ENCODE data around the gene TLDC2. TPM values are rescaled to one million over a fixed set of nuclear protein-coding genes. Genes with fewer than 3 reads are reported as not detected.
"Not testable (repeated sequence)": the region's sequence is repeated elsewhere in the genome, so short reads cannot be mapped to it uniquely, and the experiment has no call there.

Gene TLDC2
- total and polyA plus RNA-seq, 2 donors: 0.28 to 0.48 TPM

DNA sequence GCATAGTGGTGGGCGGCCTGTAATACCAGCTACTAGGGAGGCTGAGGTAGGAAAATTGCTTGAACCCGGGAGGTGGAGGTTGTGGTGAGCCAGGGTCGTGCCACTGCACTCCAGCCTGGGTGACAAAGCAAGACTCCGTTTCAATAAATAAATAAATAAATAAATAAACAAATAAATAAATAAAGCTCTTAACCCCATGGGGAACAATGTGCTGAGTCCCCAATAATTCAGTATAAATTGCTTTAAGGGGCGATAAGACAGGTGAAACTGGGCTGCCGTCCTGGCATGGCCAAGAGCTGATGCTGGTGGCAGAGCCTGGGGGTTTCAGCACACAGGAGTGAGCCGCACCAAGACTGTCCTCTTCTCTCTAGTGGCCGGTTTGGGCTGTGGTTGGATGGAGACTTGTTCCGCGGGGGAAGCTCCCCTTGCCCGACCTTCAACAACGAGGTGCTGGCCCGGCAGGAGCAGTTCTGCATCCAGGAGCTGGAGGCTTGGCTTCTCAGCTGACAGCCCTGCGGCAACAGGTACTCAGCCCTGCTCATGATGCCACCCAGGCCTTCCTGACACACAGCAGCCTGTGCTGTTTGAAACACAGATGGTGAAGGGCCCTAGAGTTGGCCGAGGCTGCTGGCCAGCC is 13.1 kb downstream of the TLDC2 start:
- Histone ChIP-seq H3K4me1 (ENCODE audit: control insufficient read depth in 2 of 2, insufficient read depth in 2 of 2, low read length in 2 of 2) (peaks cover 0 to 7% of the 10 kb centered on the region in 2 donors), H3K4me3 (ENCODE audit: low read length in 2 of 2) (no peak overlapping the region), H3K9me3 (ENCODE audit: control insufficient read depth in 2 of 2, insufficient read depth in 1 of 2, low read length in 1 of 2) (no peaks in the 10 kb centered on the region), H3K27me3 (ENCODE audit: control insufficient read depth in 2 of 2, insufficient read depth in 1 of 2, low read length in 1 of 2) (no peaks in the 10 kb centered on the region), H3K36me3 (ENCODE audit: control insufficient read depth in 2 of 2, insufficient read depth in 2 of 2, low read length in 1 of 2) (peaks cover 0 to 12% of the 10 kb centered on the region in 2 donors), H3K27ac (ENCODE audit: low read depth in 1 of 2, low read length in 1 of 2) (no peak overlapping the region)
- 89% methylated on average over 15 of the region's 15 CpGs for WGBS
- DNase-seq (ENCODE audit: low read depth in 6 of 9, low spot score in 9 of 9): no peak

DNA sequence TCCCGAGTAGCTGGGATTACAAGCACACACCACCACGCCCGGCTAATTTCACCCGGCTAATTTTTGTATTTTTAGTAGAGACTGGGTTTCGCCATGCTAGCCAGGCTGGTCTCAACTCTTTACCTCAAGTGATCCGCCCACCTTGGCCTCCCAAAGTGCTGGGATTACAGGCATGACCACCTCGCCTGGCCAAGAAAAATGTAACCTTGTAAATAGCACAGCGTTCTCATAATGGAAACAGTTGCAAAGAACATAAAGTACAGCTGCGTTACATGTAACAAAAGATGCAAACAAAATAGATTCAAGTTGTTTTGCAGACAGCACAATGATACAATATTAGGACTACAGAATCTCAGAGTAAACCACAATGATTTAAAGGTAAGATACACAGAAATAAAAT is 14.6 kb downstream of the TLDC2 start:
- Histone ChIP-seq H3K4me3 (ENCODE audit: low read length in 2 of 2) (no peak overlapping the region), H3K4me1 (ENCODE audit: control insufficient read depth in 2 of 2, insufficient read depth in 2 of 2, low read length in 2 of 2) (peaks cover 0 to 7% of the 10 kb centered on the region in 2 donors), H3K27ac (ENCODE audit: low read depth in 1 of 2, low read length in 1 of 2) (no peak overlapping the region), H3K9me3 (ENCODE audit: control insufficient read depth in 2 of 2, insufficient read depth in 1 of 2, low read length in 1 of 2) (no peaks in the 10 kb centered on the region), H3K36me3 (ENCODE audit: control insufficient read depth in 2 of 2, insufficient read depth in 2 of 2, low read length in 1 of 2) (peaks cover 0 to 12% of the 10 kb centered on the region in 2 donors), H3K27me3 (ENCODE audit: control insufficient read depth in 2 of 2, insufficient read depth in 1 of 2, low read length in 1 of 2) (no peaks in the 10 kb centered on the region)
- WGBS: 96% methylated on average over 9 of the region's 9 CpGs
- DNase-seq (ENCODE audit: low read depth in 6 of 9, low spot score in 9 of 9): no peak

DNA sequence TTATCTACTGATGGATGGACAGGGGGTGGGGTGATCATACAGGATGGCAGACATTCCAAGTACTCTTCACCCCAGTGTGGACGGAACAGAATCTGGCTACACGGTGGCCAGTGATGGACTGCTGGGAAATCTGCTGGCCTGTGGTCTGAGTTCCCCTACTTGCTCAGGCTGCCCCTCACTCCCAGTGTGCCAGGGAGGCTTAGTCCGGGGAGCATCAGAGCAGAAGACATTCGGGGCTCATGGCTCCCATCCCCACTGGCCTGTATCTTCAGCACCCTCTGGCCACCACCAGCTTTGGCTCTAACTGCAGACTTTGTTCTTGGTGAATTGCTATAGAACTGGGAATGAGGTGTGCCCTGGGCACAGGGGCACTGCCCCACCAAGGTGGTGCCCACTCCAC is 15.3 kb downstream of the TLDC2 start:
- H3K27ac ChIP-seq (ENCODE audit: low read depth in 1 of 2, low read length in 1 of 2): no peak overlapping the region
- H3K4me1 ChIP-seq (ENCODE audit: control insufficient read depth in 2 of 2, insufficient read depth in 2 of 2, low read length in 2 of 2): peaks cover 0 to 7% of the 10 kb centered on the region in 2 donors
- no peaks in the 10 kb centered on the region for H3K9me3 ChIP-seq (ENCODE audit: control insufficient read depth in 2 of 2, insufficient read depth in 1 of 2, low read length in 1 of 2)
- H3K27me3 ChIP-seq (ENCODE audit: control insufficient read depth in 2 of 2, insufficient read depth in 1 of 2, low read length in 1 of 2): no peaks in the 10 kb centered on the region
- WGBS: 98% methylated on average over 4 of the region's 4 CpGs
- no peak overlapping the region for H3K4me3 ChIP-seq (ENCODE audit: low read length in 2 of 2)
- peaks cover 0 to 12% of the 10 kb centered on the region in 2 donors for H3K36me3 ChIP-seq (ENCODE audit: control insufficient read depth in 2 of 2, insufficient read depth in 2 of 2, low read length in 1 of 2)
- DNase-seq (ENCODE audit: low read depth in 6 of 9, low spot score in 9 of 9): no peak

GRCh38 chr20:36893801-36894200 is 17.9 kb downstream of the TLDC2 start:
- no peak for DNase-seq (ENCODE audit: low read depth in 6 of 9, low spot score in 9 of 9)
- Histone ChIP-seq H3K27ac (ENCODE audit: low read depth in 1 of 2, low read length in 1 of 2) (no peak overlapping the region), H3K27me3 (ENCODE audit: control insufficient read depth in 2 of 2, insufficient read depth in 1 of 2, low read length in 1 of 2) (no peaks in the 10 kb centered on the region), H3K36me3 (ENCODE audit: control insufficient read depth in 2 of 2, insufficient read depth in 2 of 2, low read length in 1 of 2) (peaks cover 0 to 16% of the 10 kb centered on the region in 2 donors), H3K4me3 (ENCODE audit: low read length in 2 of 2) (no peak overlapping the region), H3K4me1 (ENCODE audit: control insufficient read depth in 2 of 2, insufficient read depth in 2 of 2, low read length in 2 of 2) (no peaks in the 10 kb centered on the region), H3K9me3 (ENCODE audit: control insufficient read depth in 2 of 2, insufficient read depth in 1 of 2, low read length in 1 of 2) (no peaks in the 10 kb centered on the region)
- WGBS: 76% methylated on average over 3 of the region's 3 CpGs

DNA sequence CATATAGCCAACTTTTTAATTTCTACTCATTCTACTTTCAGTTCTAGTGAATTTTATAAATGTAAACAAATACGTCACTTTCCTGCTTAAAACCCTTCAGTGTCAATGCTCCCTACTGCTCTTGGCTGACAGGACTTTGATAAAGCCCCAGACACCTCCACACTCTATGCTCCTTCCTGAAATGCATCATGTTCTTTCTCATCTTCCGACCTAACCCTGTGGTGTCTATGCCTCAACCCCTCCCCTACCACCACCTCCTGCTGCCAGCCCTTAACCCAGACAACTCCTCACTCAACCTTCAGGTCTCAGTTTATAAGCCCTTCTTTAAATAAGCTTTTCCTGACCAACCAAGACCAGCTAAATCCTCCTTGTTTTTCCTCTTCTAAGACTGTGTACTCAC is 19.1 kb downstream of the TLDC2 start:
- Histone ChIP-seq H3K4me1 (ENCODE audit: control insufficient read depth in 2 of 2, insufficient read depth in 2 of 2, low read length in 2 of 2) (no peaks in the 10 kb centered on the region), H3K9me3 (ENCODE audit: control insufficient read depth in 2 of 2, insufficient read depth in 1 of 2, low read length in 1 of 2) (no peaks in the 10 kb centered on the region), H3K27ac (ENCODE audit: low read depth in 1 of 2, low read length in 1 of 2) (no peak overlapping the region), H3K4me3 (ENCODE audit: low read length in 2 of 2) (no peak overlapping the region), H3K27me3 (ENCODE audit: control insufficient read depth in 2 of 2, insufficient read depth in 1 of 2, low read length in 1 of 2) (no peaks in the 10 kb centered on the region), H3K36me3 (ENCODE audit: control insufficient read depth in 2 of 2, insufficient read depth in 2 of 2, low read length in 1 of 2) (peaks cover 0 to 13% of the 10 kb centered on the region in 2 donors)
- WGBS: 82% methylated on average over 2 of the region's 2 CpGs
- no peak for DNase-seq (ENCODE audit: low read depth in 6 of 9, low spot score in 9 of 9)

DNA sequence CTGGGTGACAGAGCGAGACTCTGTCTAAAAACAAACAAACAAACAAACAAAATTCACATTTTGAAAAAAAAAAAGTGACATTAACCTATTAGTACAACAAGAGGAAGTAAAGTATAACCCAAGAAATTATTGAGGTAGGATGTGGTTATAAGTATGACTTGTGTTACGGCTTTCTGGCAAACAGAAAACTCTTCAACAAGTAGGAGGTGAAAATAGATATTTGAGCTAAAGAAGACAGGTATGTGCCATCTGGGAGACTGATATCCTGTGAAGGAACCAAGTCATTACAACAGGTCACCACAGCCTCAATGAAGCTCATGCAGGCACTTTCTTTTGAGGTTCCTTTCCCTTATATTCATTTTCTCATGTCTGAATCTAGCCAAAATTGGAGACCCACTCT is 28.8 kb downstream of the TLDC2 start:
- H3K27ac ChIP-seq (ENCODE audit: low read depth in 1 of 2, low read length in 1 of 2): no peak overlapping the region
- H3K27me3 ChIP-seq (ENCODE audit: control insufficient read depth in 2 of 2, insufficient read depth in 1 of 2, low read length in 1 of 2): no peaks in the 10 kb centered on the region
- no peaks in the 10 kb centered on the region for H3K36me3 ChIP-seq (ENCODE audit: control insufficient read depth in 2 of 2, insufficient read depth in 2 of 2, low read length in 1 of 2)
- no peaks in the 10 kb centered on the region for H3K4me1 ChIP-seq (ENCODE audit: control insufficient read depth in 2 of 2, insufficient read depth in 2 of 2, low read length in 2 of 2)
- H3K9me3 ChIP-seq (ENCODE audit: control insufficient read depth in 2 of 2, insufficient read depth in 1 of 2, low read length in 1 of 2): no peaks in the 10 kb centered on the region
- no peak overlapping the region for H3K4me3 ChIP-seq (ENCODE audit: low read length in 2 of 2)
- 79% methylated on average over 2 of the region's 2 CpGs for whole genome bisulfite sequencing
- DNase-seq (ENCODE audit: low read depth in 6 of 9, low spot score in 9 of 9): no peak

DNA sequence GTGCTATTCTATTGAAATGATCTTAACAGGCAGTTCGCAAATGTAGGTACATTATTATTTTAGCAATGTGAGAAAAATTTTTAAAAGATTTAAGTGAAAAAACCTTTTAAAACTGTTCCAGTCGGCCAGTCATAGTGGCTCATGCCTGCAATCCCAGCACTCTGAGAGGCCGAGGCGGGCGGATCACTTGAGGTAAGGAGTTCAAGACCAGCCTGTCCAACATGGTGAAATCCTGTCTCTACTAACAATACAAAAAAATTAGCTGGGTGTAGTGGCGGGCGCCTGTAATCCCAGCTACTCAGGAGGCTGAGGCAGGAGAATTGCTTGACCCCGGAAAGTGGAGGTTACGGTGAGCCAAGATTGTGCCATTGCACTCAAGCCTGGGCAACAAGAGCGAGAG is 29.6 kb downstream of the TLDC2 start:
- not testable (repeated sequence) for H3K4me3 ChIP-seq (ENCODE audit: low read length in 2 of 2); DNase-seq (ENCODE audit: low read depth in 6 of 9, low spot score in 9 of 9); H3K27me3 ChIP-seq (ENCODE audit: control insufficient read depth in 2 of 2, insufficient read depth in 1 of 2, low read length in 1 of 2); H3K36me3 ChIP-seq (ENCODE audit: control insufficient read depth in 2 of 2, insufficient read depth in 2 of 2, low read length in 1 of 2); H3K9me3 ChIP-seq (ENCODE audit: control insufficient read depth in 2 of 2, insufficient read depth in 1 of 2, low read length in 1 of 2); H3K4me1 ChIP-seq (ENCODE audit: control insufficient read depth in 2 of 2, insufficient read depth in 2 of 2, low read length in 2 of 2); H3K27ac ChIP-seq (ENCODE audit: low read depth in 1 of 2, low read length in 1 of 2)
- WGBS: 98% methylated on average over 10 of the region's 10 CpGs

GRCh38 chr20:36906086-36906485 is 30.1 kb downstream of the TLDC2 start:
- H3K9me3 ChIP-seq (ENCODE audit: control insufficient read depth in 2 of 2, insufficient read depth in 1 of 2, low read length in 1 of 2); H3K27me3 ChIP-seq (ENCODE audit: control insufficient read depth in 2 of 2, insufficient read depth in 1 of 2, low read length in 1 of 2); DNase-seq (ENCODE audit: low read depth in 6 of 9, low spot score in 9 of 9); H3K36me3 ChIP-seq (ENCODE audit: control insufficient read depth in 2 of 2, insufficient read depth in 2 of 2, low read length in 1 of 2); H3K4me3 ChIP-seq (ENCODE audit: low read length in 2 of 2); H3K4me1 ChIP-seq (ENCODE audit: control insufficient read depth in 2 of 2, insufficient read depth in 2 of 2, low read length in 2 of 2); H3K27ac ChIP-seq (ENCODE audit: low read depth in 1 of 2, low read length in 1 of 2): not testable (repeated sequence)
- WGBS: over 99% methylated on average over 7 of the region's 7 CpGs

GRCh38 chr20:36908603-36909002 is 32.7 kb downstream of the TLDC2 start:
- H3K4me3 ChIP-seq (ENCODE audit: low read length in 2 of 2): no peak overlapping the region
- DNase-seq (ENCODE audit: low read depth in 6 of 9, low spot score in 9 of 9): no peak
- H3K36me3 ChIP-seq (ENCODE audit: control insufficient read depth in 2 of 2, insufficient read depth in 2 of 2, low read length in 1 of 2): no peaks in the 10 kb centered on the region
- 89% methylated on average over 4 of the region's 4 CpGs for WGBS
- no peaks in the 10 kb centered on the region for H3K27me3 ChIP-seq (ENCODE audit: control insufficient read depth in 2 of 2, insufficient read depth in 1 of 2, low read length in 1 of 2)
- no peaks in the 10 kb centered on the region for H3K9me3 ChIP-seq (ENCODE audit: control insufficient read depth in 2 of 2, insufficient read depth in 1 of 2, low read length in 1 of 2)
- no peak overlapping the region for H3K27ac ChIP-seq (ENCODE audit: low read depth in 1 of 2, low read length in 1 of 2)
- H3K4me1 ChIP-seq (ENCODE audit: control insufficient read depth in 2 of 2, insufficient read depth in 2 of 2, low read length in 2 of 2): no peaks in the 10 kb centered on the region

Data from thymus (tissue), 11 donors.